SIG-M5 (cell line): ENCODE data around the gene GPC3.
"Not testable (repeated sequence)": the region's sequence is repeated elsewhere in the genome, so short reads cannot be mapped to it uniquely, and the experiment has no call there.

ENCODE experiments used
- DNase-seq: peaks from one replicate; lab custom pipeline; 2025; lab: John Stamatoyannopoulos, UW

The GPC3 gene

DNA sequence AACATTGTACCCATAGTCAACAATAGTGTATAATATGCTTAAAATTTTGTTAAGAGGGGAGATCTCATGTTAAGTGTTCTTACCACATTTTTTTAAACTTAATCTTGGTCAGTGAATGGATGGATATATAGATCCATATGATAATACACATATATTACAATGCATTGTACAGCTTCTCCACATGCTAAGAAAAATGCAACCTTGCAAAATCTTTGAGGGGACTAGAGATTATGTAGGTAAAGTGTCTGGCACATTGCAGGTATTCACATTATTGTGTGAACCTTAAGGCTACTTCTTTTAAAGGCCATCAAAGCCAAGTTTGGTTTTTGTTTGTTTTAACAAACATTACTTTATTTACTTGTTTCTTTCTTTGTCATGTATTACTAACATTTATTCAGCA is 10.4 kb upstream of the GPC3 start:
- no peak for DNase-seq

DNA sequence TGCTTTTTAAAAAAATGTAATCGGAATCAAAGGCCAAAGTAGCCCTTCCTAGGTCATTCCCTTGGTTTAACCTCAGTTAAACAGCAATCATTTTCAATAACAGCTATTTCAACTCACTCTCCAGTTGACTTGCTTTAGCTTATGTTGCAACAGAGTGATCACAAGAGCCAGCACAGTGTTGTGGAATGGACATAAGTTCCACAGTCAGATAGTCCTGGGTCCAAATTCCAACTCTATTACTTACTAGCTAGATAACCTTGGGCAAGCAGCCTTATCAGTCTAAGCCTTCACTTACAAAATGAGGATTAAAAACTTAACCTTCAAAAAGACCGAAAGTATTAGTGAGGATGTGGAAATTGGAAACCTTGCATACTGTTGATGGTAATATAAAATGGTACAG is 9.2 kb upstream of the GPC3 start:
- no peak for DNase-seq

- DNase-seq: no peak
Observed at GRCh38 chrX:133992882-133993281, 7.5 kb upstream of the GPC3 start.

DNA sequence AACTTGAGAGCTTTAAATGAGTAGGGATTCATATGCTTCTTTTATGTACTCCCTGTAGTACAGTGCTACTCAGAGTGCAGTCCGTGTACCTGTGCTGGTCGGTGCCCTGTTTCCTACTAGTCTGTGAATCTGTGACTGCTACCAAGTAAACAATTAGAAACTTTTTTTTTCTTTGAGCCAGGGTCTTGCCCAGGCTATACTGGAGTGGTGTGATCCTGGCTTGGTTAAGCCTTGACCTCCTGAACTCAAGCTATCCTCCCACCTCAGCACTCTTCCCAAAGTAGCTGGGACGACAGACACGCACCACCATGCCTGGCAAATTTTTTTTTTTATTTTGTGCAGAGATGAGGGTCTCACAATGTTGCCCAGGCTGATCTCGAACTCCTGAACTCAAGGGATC is 6.4 kb upstream of the GPC3 start:
- DNase-seq: no peak

DNA sequence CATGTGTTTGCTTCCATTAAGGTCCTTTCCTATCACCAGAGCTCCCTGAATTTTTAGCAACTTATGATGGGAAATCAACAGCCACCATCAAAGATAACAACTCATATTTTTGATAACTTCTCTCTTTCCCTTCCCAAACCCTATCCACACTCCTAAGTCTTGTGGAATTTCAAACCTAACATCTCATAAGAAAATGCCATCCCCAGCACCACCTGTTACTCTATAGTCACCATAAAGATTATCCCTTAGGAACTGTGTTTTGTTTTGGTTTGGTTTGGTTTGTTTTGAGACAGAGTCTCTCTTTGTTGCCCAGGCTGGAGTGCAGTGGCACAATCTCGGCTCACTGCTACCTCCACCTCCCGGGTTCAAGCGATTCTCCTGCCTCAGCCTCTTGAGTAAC is 5.7 kb upstream of the GPC3 start:
- not testable (repeated sequence) for DNase-seq

DNA sequence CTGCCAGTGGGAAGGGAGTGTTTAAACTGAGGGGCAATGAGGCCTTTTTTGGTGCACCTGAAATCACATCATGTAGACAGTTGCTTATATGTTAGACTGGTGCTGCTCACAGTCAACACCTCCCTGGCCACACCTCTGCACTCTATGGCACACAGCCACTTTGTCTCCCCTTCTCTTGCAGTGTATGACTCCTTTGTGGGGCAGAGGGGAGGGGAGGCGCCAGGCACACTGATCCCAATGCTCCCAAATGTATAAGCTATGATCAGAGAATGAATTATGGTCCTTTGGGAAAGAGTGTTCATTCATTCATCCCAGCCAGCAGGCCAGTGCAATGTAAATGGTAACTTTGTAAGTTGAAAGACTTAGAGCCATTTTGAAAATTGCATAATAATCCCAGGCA is 4.6 kb upstream of the GPC3 start:
- no peak for DNase-seq

DNA sequence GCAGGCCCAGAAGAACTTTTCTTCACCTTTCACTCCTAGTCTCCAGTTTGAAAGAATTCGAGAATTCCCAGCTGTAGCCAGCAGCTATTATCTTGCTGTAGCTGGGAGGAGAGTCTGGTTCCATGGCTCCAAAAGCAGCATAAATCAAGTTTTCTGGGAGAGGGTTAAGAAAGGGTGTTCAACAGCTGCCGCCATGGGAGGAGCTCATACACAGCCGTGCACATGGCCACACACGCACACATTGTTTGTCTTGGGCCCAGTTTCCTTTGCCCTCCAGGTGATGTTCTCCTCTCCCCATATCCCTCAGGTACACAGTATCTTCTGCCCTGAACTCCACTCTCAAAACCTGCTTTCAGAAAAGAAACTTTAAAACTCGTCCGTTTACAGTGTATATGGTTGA is 4.1 kb upstream of the GPC3 start:
- DNase-seq: no peak

GRCh38 chrX:133988010-133988409 is 2.6 kb upstream of the GPC3 start:
- no peak for DNase-seq

- no peak for DNase-seq
Observed at GRCh38 chrX:133987188-133987587, 1.8 kb upstream of the GPC3 start.

GRCh38 chrX:133985967-133986683 is 731 bp upstream of the GPC3 start:
- no peak for DNase-seq

DNA sequence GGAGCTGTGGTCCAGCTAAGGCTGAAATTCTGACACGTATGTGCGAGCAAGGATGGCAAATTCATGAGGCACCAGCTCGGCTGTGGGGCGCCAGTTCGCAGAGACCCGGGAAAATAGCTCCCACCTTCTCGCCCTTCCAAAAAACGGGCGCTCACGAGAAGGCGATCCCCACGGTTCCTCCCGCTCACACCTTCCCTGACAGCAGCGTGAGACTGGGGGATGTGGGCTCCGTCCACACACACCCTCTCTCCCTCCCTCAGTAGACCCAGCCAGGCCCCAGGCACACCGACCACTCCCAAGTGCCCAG is 584 bp downstream of the GPC3 start:
- DNase-seq: no peak

DNA sequence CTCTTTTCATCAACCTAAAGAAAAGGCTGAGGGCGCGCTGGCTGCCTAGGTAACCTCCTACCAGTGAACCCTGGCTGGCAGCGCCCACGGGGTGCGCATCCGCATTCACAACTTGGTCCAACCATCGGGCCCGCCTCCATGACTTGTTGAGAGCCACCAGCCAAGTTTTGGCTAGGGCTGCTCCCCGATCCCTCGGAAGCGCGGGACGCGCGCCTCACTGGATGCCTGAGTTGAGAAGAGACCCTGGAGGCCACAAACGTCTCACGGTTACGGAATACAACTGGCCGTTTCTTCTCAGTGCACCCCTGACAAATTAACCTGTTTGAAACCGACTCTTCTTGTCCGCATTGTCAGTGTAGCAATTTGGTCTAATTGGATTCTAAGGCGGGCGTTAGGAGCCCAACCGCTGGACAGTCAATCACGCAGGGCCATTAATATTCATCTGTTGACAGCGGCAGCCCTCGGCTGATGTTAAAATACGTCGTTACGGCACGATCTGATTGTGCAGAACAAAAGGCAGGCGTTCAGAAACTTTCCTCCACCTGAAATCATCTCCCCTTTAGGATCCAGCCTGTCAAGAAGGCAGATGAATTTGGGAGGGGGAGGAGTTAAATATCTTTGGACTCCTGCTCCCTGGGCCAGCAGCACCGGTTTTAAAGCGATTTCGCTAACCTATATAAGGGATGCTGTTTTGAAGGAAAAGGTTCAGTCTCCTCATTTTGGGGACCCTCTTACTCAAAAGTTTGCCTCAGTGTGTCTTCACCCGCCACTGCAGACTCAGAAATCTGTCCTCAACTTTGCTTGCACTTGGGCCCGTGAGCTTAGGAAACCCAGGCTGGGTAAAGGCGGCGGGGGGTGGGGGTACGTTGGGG is 1.2 kb downstream of the GPC3 start:
- DNase-seq: no peak

- DNase-seq: no peak
Observed at GRCh38 chrX:133983256-133983973, 2.0 kb downstream of the GPC3 start.

GRCh38 chrX:133981924-133982323 is 3.5 kb downstream of the GPC3 start:
- no peak for DNase-seq

- no peak for DNase-seq
Observed at GRCh38 chrX:133980832-133981588, 4.4 kb downstream of the GPC3 start.

DNA sequence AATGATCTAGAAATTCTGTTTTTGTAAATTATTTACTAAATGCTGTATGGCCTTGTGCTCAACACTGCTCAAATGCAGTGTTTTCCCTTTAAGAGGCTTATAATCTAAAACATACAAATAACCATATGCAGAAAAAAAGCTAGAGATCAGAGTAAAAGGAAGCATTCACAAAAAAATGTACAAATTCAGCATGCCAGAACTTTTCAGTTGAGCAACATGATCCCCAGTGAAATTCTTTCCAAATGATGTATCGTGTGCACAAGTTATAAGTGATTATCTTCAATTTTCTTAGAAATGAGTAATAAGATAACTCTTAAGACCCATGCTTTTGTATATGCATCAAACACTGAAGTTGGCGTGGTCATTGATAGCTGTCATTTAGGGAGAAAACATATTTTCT is 5.0 kb downstream of the GPC3 start:
- DNase-seq: no peak

- DNase-seq: no peak
Observed at GRCh38 chrX:133979641-133980230, 5.7 kb downstream of the GPC3 start.

- no peak for DNase-seq
Observed at GRCh38 chrX:133973704-133974103, 11.7 kb downstream of the GPC3 start.

DNA sequence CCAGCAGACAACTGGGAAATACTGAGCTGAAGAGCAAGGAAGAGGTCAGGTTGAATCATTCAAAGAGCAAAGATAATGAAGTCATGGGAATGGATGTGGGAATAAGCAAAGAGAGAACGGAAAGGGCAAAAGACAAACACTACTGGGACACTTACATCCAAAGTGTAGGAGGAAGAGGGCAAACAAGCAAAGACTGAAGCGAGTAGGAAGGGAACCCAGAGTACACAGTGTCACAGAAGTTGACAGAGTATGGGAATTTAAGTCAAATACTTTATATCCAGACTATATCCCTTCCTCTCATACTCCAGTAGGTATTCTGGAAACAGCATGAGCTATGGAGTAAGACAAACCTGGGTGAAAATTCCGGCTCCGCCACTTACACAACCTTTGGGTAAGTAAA is 12.5 kb downstream of the GPC3 start:
- DNase-seq: no peak

GRCh38 chrX:133971586-133971985 is 13.8 kb downstream of the GPC3 start:
- no peak for DNase-seq

DNA sequence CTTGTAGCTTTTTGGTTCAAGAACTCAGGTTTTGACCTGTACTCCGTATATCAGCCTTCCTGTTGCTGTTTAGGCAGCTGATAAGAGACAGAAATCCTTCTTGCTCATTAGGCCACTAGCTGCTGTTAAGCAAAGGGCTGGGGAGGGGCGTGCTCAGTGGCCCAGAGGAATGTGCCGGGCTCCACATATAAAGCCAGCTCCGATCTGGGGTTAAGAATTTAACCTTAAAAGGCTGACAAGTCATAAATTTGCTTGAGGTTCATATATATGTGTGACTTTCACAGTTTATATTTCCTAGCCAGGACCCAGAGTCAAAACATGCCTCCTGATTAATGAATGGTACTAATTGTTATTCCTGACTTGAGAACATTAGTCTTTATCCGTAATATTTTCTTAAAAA is 15.3 kb downstream of the GPC3 start:
- DNase-seq: no peak

GRCh38 chrX:133969191-133969590 is 16.2 kb downstream of the GPC3 start:
- no peak for DNase-seq
